HG03139 (cell line): ENCODE results near the gene ADRA2A.

ENCODE experiments used
- ATAC-seq: cut with Tn5 transposase; IDR thresholded peaks from one replicate; pipeline ENCODE4 v1.9.1; 2021; ENCODE audit not compliant: unreplicated experiment

ADRA2A gene

GRCh38 chr10:111109501-111110242 is 32.8 kb downstream of the ADRA2A start:
- ATAC-seq: no peak

GRCh38 chr10:111110771-111111170 is 33.9 kb downstream of the ADRA2A start:
- no peak for ATAC-seq

GRCh38 chr10:111112333-111112732 is 35.5 kb downstream of the ADRA2A start:
- ATAC-seq: no peak

GRCh38 chr10:111113238-111113960 is 36.6 kb downstream of the ADRA2A start:
- no peak for ATAC-seq

DNA sequence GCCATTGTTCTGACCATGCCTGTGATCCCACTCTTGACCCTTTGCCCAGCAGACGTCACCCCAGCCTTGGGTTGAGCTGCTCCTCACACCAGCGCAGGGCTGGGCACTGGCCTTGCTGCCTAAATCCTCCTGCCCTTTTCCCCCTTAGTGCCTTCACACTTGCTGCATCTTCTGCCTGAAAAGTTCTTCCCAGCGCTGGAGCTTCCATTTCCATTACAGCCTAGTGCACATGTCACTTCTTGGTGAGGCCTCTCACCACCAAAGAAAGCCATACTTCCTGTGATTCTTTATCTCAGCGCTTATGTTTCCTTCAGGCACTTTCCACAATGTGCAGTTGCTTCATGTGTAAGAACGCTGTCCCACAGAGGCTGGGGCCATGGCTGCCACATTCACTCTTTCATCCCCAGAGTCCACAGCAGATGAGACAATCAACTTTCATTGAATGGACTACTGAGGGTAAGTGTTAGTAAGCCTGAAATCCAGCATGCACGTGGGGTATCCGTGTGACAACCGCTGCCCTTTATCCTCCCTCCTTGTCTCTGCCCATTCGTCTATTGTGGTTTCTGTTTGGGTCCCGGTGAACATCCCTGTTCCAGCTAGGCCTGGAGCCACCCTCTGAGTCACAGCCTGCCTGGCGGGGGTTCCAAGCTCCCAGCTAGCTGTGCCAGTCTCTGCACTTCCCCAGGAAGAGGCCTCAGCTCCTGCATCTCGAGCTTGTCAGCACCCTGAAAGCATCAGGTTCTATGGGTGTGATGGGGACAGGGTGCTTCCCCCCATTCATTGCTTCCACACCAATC is 37.3 kb downstream of the ADRA2A start:
- ATAC-seq: no peak

GRCh38 chr10:111114758-111115500 is 38.1 kb downstream of the ADRA2A start:
- no peak for ATAC-seq

DNA sequence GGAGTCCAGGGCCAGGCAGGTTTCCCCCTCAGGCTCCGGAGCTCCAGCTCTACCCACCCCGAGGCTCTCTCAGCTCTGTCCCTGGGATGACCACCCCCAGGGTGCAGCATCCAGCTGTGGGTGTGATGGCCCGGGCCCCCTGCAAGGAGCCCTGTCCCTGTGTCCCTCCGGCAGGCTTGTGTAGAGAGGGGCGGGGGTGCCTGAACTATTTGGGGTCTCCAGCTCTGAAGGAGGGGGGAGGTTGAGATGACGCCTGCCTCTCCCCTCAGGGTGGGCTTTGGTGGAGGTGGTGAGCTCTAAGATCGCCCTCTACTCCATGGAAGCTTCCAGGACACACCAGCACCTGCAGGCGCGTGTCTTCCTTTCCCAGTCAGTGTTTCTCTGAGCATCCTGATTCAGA is 39.4 kb downstream of the ADRA2A start:
- ATAC-seq: no peak

GRCh38 chr10:111116762-111117445 is 40.1 kb downstream of the ADRA2A start:
- ATAC-seq: no peak

GRCh38 chr10:111117528-111118277 is 40.9 kb downstream of the ADRA2A start:
- no peak for ATAC-seq

DNA sequence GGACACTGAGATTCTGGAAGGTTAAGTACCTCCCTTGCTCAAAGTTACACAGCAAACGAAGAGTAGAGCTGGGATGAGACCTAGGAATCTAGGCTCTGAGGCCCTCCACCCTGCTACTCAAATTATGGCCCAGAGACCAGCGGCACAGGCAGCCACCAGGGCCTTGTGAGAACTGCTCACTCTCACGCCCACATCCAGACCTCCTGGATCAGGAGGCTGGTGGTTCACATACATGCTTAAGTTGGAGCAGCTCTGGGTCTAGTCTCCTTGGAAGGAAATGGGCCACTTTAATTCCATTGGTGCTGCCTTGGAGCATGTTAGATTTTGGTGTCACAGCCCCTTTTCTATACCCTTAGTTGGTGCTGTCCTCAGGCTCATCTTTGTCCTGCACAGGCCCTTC is 41.9 kb downstream of the ADRA2A start:
- no peak for ATAC-seq

- ATAC-seq: no peak
These were observed 42.8 kb downstream of the ADRA2A start for GRCh38 chr10:111119637-111120036.

- ATAC-seq: no peak
These were observed 45.3 kb downstream of the ADRA2A start for GRCh38 chr10:111122127-111122526.

- no peak for ATAC-seq
These were observed 47.1 kb downstream of the ADRA2A start for GRCh38 chr10:111123883-111124282.

DNA sequence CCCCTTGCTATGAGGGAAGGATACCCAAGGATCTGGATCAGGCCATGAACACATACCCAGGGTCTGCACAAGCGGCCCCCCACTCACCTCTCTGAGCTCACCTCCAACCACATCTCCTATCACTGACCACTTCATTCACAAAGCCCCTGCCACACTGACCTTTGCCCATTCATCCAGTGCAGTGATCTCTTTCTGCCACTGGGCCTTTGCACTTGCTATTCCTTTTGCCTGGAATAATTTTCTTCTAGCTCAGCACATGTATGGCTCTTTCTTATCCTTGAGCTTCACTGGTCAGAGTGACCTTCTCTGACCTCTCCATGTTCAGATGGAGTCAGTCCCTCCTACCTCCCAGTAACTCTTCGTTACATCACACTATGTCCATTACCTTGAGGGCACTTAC is 48.3 kb downstream of the ADRA2A start:
- no peak for ATAC-seq

DNA sequence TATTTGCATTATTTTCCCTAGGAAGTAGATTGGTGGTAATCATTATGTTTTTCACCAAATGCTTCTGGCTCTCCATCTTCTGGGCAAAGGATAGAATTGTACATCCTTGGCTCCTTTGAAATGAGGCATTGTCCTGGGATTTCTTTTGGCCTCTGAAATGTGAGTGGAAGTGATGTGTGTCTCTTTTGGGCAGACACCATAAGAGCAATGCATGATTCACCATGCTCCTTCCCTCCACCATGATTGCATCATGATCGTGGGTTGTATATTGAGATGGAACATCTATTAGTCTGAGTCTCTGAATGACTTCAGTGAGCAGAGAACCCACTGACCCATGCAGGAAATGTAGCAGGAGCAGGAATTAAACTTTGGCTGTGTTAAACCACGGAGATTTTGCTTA is 49.2 kb downstream of the ADRA2A start:
- no peak for ATAC-seq

- no peak for ATAC-seq
These were observed 50.4 kb downstream of the ADRA2A start for GRCh38 chr10:111127081-111127848.

DNA sequence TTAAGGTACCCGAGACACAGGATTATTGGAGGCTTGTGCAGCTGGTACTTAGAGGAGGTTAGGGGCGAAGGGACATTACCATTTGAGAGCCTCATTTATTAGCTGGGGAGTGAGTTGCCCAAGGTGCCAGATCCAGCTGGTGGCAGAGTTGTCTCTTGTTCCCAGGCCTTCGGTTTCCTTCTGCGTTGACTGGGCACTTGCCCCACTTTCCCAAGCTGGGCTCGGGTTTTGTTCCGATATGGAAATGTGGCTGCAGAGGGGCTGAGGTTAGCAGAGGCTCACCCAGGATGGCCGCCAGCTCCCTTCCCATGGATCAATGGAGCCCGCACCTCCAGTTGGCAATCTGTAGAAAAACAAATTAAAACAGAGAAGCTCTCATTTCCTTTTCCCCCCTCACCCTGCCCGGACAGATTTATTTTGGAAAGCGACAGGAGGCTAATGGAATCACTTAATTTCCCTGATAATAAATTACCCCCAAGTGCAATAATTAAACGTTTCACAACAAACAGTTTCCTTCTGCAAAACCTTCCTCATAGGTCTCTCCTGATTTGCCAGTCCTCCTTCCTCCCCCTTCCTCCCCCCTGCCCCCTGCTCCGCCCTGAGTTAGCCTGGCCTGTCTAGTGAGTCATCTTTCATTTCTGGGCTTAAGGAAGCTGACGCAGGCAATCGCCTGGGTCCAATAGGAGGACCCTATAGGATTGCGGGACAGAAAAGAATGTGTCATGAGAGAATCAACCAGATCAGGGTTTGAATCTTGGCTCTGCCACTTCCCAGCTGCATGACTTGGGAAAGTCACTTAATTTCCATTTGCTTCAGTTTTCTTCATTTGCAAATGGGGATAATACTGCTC is 51.7 kb downstream of the ADRA2A start:
- no peak for ATAC-seq

- ATAC-seq: no peak
These were observed 52.5 kb downstream of the ADRA2A start for GRCh38 chr10:111129363-111129762.
